ENCODE results near the gene ATP9A.

The ATP9A gene

DNA sequence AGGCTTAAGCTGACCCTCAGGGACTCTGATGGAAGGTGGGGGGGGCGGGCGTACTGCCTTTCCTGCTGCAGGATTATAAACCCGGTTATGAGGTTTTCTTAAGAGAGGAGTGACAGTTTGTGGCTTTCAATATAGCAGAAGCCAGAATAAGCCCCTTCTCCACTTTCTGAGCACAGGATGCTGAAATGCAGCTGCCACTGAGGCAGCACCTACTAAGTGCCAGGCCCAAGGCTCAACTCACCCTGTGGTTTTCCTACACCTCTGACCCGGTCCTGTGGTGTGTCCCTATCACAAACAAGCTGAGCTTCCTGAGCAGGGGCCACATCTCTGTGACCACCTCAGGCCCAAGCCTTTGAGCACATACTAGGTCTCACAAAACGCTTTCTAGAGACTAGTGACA lies 166.1 kb downstream of the ATP9A start:
- TF ChIP-seq MAX (IDR thresholded peaks at IDR 0.05; ENCODE audit: low read depth, low read length) (no peak), POLR2A (IDR thresholded peaks at IDR 0.05; ENCODE audit: extremely low read depth, insufficient read length) (no peak), MYC (IDR thresholded peaks at IDR 0.05; ENCODE audit: low read depth, low read length) (no peak)
- TF ChIP-seq, protein P1, sequence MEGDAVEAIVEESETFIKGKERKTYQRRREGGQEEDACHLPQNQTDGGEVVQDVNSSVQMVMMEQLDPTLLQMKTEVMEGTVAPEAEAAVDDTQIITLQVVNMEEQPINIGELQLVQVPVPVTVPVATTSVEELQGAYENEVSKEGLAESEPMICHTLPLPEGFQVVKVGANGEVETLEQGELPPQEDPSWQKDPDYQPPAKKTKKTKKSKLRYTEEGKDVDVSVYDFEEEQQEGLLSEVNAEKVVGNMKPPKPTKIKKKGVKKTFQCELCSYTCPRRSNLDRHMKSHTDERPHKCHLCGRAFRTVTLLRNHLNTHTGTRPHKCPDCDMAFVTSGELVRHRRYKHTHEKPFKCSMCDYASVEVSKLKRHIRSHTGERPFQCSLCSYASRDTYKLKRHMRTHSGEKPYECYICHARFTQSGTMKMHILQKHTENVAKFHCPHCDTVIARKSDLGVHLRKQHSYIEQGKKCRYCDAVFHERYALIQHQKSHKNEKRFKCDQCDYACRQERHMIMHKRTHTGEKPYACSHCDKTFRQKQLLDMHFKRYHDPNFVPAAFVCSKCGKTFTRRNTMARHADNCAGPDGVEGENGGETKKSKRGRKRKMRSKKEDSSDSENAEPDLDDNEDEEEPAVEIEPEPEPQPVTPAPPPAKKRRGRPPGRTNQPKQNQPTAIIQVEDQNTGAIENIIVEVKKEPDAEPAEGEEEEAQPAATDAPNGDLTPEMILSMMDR (IDR thresholded peaks at IDR 0.05; ENCODE audit: low read depth, low read length): no peak
- DNase-seq (ENCODE audit: low read depth): no peak
- H3K4me3 ChIP-seq (ENCODE audit: low read depth, low read length): no peak overlapping the region

- no peak overlapping the region for H3K4me3 ChIP-seq (ENCODE audit: low read depth, low read length)
- TF ChIP-seq POLR2A (IDR thresholded peaks at IDR 0.05; ENCODE audit: extremely low read depth, insufficient read length) (no peak), MYC (IDR thresholded peaks at IDR 0.05; ENCODE audit: low read depth, low read length) (no peak), MAX (IDR thresholded peaks at IDR 0.05; ENCODE audit: low read depth, low read length) (no peak)
- TF ChIP-seq, protein P1 (IDR thresholded peaks at IDR 0.05; ENCODE audit: low read depth, low read length): no peak
Observed at GRCh38 chr20:51600950-51601349, 167.2 kb downstream of the ATP9A start.

GRCh38 chr20:51600016-51600420 lies 168.2 kb downstream of the ATP9A start:
- TF ChIP-seq MAX (IDR thresholded peaks at IDR 0.05; ENCODE audit: low read depth, low read length) (no peak), MYC (IDR thresholded peaks at IDR 0.05; ENCODE audit: low read depth, low read length) (no peak), POLR2A (IDR thresholded peaks at IDR 0.05; ENCODE audit: extremely low read depth, insufficient read length) (no peak)
- TF ChIP-seq, protein P1 (IDR thresholded peaks at IDR 0.05; ENCODE audit: low read depth, low read length): no peak
- DNase-seq (ENCODE audit: low read depth): no peak
- H3K4me3 ChIP-seq (ENCODE audit: low read depth, low read length): no peak overlapping the region

More at GRCh38 chr20:51600950-51601349, 167.2 kb downstream of the ATP9A start:
- no peak for DNase-seq (ENCODE audit: low read depth)

GRCh38 chr20:51598556-51598955 lies 169.6 kb downstream of the ATP9A start:
- no peak overlapping the region for H3K4me3 ChIP-seq (ENCODE audit: low read depth, low read length)
- no peak for DNase-seq (ENCODE audit: low read depth)
- TF ChIP-seq MYC (IDR thresholded peaks at IDR 0.05; ENCODE audit: low read depth, low read length) (no peak), MAX (IDR thresholded peaks at IDR 0.05; ENCODE audit: low read depth, low read length) (no peak), POLR2A (IDR thresholded peaks at IDR 0.05; ENCODE audit: extremely low read depth, insufficient read length) (no peak)
- TF ChIP-seq, protein P1 (IDR thresholded peaks at IDR 0.05; ENCODE audit: low read depth, low read length): no peak

- no peak overlapping the region for H3K4me3 ChIP-seq (ENCODE audit: low read depth, low read length)
- DNase-seq (ENCODE audit: low read depth): no peak
- no peak for TF ChIP-seq MAX (IDR thresholded peaks at IDR 0.05; ENCODE audit: low read depth, low read length)
- no peak for TF ChIP-seq POLR2A (IDR thresholded peaks at IDR 0.05; ENCODE audit: extremely low read depth, insufficient read length)
- TF ChIP-seq, protein P1 (IDR thresholded peaks at IDR 0.05; ENCODE audit: low read depth, low read length): no peak
- TF ChIP-seq MYC (IDR thresholded peaks at IDR 0.05; ENCODE audit: low read depth, low read length): no peak
Observed at GRCh38 chr20:51597389-51598231, 170.6 kb downstream of the ATP9A start.
